B cell (primary cell): ENCODE measurements around the gene TTC34.

Experiments used
- CTCF ChIP-seq: fragments of 200-600 bp; IDR thresholded peaks from one replicate; pipeline ENCODE4 v1.8.0; 2022; ENCODE audit warnings: antibody characterized with exemption, mild to moderate bottlenecking
- EZH2 ChIP-seq: IDR thresholded peaks from 2 replicates; pipeline ENCODE4 v1.6.1; 2012; ENCODE audit warnings: borderline replicate concordance, low read depth, mild to moderate bottlenecking, moderate library complexity, low read length; ENCODE audit not compliant: insufficient read depth, poor library complexity, severe bottlenecking

- no peak for TF ChIP-seq CTCF
- no peak for TF ChIP-seq EZH2
These were observed 8.2 kb upstream of the TTC34 start for GRCh38 chr1:2809656-2810055.
